ENCODE measurements around the gene EHD1.

EHD1 gene

GRCh38 chr11:64923151-64923661 is 44.8 kb upstream of the EHD1 start:
- CTCF ChIA-PET, result interaction anchor here (1.6 to 1.7 kb wide), 2 partner anchors 75 to 89 kb away, joined by 4 to 5 read pairs; no protein-coding TSS in a partner anchor
- TF ChIP-seq CTCF (IDR thresholded peaks at IDR 0.05; ENCODE audit: control extremely low read depth, extremely low read depth, low read depth, missing control alignments), result no peak
- DNase-seq (ENCODE audit: extremely low spot score), result no peak
- POLR2A ChIA-PET, result no interaction called here

GRCh38 chr11:64921384-64921783 is 43.0 kb upstream of the EHD1 start:
- POLR2A ChIA-PET, result no interaction called here
- no peak for TF ChIP-seq CTCF (IDR thresholded peaks at IDR 0.05; ENCODE audit: control extremely low read depth, extremely low read depth, low read depth, missing control alignments)
- no peak for DNase-seq (ENCODE audit: extremely low spot score)
- CTCF ChIA-PET, result interaction anchor here (1.6 kb wide), 1 partner anchor 34 kb away, joined by 5 read pairs; no protein-coding TSS in a partner anchor

GRCh38 chr11:64920124-64920523 is 41.7 kb upstream of the EHD1 start:
- DNase-seq (ENCODE audit: extremely low spot score), result no peak
- ChIA-PET POLR2A (no interaction called here), CTCF (interaction anchor here (1.6 kb wide), 1 partner anchor 33 kb away, joined by 5 read pairs; no protein-coding TSS in a partner anchor)
- TF ChIP-seq CTCF (IDR thresholded peaks at IDR 0.05; ENCODE audit: control extremely low read depth, extremely low read depth, low read depth, missing control alignments), result no peak

GRCh38 chr11:64919627-64920026 is 41.2 kb upstream of the EHD1 start:
- no peak for TF ChIP-seq CTCF (IDR thresholded peaks at IDR 0.05; ENCODE audit: control extremely low read depth, extremely low read depth, low read depth, missing control alignments)
- POLR2A ChIA-PET, result no interaction called here
- CTCF ChIA-PET, result no interaction called here
- no peak for DNase-seq (ENCODE audit: extremely low spot score)

GRCh38 chr11:64918017-64918416 is 39.6 kb upstream of the EHD1 start:
- CTCF ChIA-PET, result interaction anchor here (0.6 to 1.4 kb wide), 4 partner anchors 8 to 30 kb away, joined by 3 to 4 read pairs (median 3); no protein-coding TSS in a partner anchor
- DNase-seq (ENCODE audit: extremely low spot score), result no peak

GRCh38 chr11:64917663-64917995 is 39.2 kb upstream of the EHD1 start:
- DNase-seq (ENCODE audit: extremely low spot score), result no peak
- TF ChIP-seq CTCF (IDR thresholded peaks at IDR 0.05; ENCODE audit: control extremely low read depth, extremely low read depth, low read depth, missing control alignments), result no peak
- POLR2A ChIA-PET, result no interaction called here
- CTCF ChIA-PET, result interaction anchor here (0.6 to 1.4 kb wide), 3 partner anchors 8 to 30 kb away, joined by 3 read pairs; no protein-coding TSS in a partner anchor

More at GRCh38 chr11:64918017-64918416, 39.6 kb upstream of the EHD1 start:
- peak; percentile 35 for TF ChIP-seq CTCF (IDR thresholded peaks at IDR 0.05; ENCODE audit: control extremely low read depth, extremely low read depth, low read depth, missing control alignments)
- POLR2A ChIA-PET, result no interaction called here

Measured in GM10248 (cell line).